Measurements from ENCODE around the gene MREG.
"Not testable (repeated sequence)": the region's sequence is repeated elsewhere in the genome, so short reads cannot be mapped to it uniquely, and the experiment has no call there.

The MREG gene

DNA sequence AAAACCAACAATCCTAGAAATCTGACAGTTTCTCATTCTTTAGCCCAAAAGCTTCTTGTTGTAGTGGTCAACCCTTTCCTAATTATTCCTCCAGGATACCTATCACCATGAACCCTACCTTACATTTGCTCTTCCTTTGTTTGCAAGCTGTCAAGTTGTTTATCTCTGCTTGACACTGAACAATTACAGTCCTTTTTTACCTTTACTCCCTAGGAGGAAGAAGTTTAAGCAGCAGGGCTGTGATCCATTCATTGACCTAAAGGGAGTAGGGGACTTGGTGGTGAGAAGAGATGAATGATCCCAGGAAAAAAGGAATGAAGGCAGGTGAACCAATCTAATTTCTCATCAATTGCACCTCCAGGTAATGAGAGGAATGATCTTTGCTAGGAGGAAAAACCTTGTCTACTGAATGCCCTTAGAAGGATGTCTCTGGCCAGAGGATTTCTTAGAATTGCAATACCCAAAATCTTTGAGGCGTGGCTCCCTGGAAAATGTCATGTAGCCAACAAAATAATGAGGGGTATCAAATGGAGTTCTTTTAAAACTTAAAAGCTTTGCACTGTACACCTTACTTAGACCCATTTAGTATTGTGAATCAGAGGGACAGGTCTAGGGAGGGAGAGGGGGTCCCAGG is 47.7 kb downstream of the MREG start:
- in situ Hi-C loops (cut with MboI; ENCODE audit: low sequenced_read_pairs) = no loop called here

- in situ Hi-C loops (cut with MboI; ENCODE audit: low sequenced_read_pairs) = no loop called here
Observed at GRCh38 chr2:215961981-215962380, 51.4 kb downstream of the MREG start.

DNA sequence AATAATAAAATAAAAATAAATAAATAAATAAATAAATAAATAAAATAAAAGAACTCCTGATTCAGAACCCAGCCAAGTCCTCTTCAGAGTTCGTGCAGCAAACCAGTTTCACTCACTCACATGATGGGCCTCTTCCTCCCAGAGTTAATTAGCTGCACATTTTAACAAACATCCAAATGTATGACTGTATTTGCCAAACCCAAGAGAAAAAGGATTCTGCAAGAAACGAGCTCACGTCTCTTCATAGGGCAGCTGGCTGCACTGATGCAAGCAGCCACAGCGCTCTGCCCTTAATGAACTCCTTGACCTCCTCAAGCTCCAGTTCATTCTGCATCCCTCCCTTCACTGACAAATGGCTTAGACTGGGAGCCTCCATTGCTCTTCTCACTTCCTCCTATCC is 55.1 kb downstream of the MREG start:
- in situ Hi-C loops (cut with MboI; ENCODE audit: low sequenced_read_pairs) = no loop called here

- in situ Hi-C loops (cut with MboI; ENCODE audit: low sequenced_read_pairs) = not testable (repeated sequence)
Observed at GRCh38 chr2:215957354-215958122, 55.8 kb downstream of the MREG start.

DNA sequence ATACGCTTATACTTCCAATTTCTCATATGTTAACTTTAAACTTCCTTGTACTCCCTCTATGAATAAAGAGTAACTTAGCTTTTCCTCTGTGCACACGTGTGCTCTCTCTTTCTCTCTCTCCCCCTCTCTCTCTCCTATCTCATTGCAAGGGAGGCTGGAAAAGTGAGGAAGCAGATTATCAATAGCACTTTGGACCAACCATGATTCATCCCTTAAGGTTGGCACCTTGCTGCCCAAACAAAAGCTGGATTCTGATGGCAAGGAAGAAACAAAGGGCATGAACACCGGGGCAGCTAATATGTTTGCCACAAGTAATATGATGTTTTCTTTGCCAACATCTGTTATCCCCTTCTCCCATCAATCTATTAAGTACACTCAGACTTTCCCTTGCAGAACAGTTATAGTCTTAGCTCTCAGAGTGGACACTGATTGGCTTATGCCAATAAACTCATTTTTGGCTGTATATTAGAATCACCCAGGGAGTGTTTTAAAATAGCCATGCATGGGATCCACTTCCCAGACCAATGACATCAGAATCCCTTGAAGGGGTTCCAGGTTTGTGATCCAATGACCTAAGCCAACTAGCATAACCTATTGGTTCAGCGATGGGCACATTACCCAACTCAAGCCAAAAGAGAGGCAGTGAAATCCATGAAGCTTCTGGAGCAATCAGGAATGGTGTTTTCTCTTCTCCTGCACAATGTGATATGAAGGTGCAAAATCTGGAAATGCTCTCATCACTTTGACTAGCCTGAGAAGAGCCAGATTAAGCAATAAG is 60.3 kb downstream of the MREG start:
- in situ Hi-C loops (cut with MboI; ENCODE audit: low sequenced_read_pairs) = no loop called here

GRCh38 chr2:215951558-215951957 is 61.8 kb downstream of the MREG start:
- in situ Hi-C loops (cut with MboI; ENCODE audit: low sequenced_read_pairs) = no loop called here

DNA sequence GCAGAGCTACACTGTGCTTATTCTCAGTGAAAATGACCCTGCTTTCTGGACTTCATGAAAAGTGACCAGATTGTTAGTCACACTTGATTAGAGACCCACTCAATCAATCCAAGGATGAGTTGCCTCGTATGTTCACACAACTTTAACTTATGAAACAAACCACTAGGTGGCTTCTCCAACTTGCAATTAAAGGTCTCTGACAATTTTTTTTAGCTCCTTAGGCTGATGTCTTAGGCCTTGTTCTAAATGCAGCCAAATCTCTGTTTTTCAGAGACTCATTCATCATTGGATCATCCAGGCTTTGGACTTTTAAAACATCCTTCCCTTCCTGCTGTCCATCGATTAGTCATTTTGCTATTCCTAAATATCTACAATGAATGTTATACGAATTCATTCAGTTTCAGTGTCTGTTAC is 63.4 kb downstream of the MREG start:
- in situ Hi-C loops (cut with MboI; ENCODE audit: low sequenced_read_pairs) = no loop called here

DNA sequence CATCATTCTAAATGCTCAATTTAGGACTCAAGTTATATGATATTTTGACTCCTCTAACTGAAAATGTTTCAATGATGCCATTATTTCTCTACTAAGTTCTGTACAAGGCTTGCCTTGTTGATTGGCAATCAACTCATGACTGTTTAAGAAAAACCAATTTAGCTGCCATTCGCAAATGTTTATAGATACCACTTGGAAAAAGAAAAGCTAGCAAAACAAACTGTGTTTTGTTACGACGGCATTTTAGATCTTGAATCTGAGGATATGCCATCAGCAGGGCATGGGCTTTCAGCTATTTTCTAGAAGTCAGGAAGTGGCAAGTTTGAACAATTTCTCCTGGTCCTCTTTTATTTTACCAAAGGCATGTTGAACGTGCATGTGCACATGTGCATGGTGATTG is 65.3 kb downstream of the MREG start:
- in situ Hi-C loops (cut with MboI; ENCODE audit: low sequenced_read_pairs) = no loop called here

- in situ Hi-C loops (cut with MboI; ENCODE audit: low sequenced_read_pairs) = no loop called here
Observed at GRCh38 chr2:215946586-215946985, 66.8 kb downstream of the MREG start.

GRCh38 chr2:215942194-215942593 is 71.2 kb downstream of the MREG start:
- in situ Hi-C loops (cut with MboI; ENCODE audit: low sequenced_read_pairs) = no loop called here

DNA sequence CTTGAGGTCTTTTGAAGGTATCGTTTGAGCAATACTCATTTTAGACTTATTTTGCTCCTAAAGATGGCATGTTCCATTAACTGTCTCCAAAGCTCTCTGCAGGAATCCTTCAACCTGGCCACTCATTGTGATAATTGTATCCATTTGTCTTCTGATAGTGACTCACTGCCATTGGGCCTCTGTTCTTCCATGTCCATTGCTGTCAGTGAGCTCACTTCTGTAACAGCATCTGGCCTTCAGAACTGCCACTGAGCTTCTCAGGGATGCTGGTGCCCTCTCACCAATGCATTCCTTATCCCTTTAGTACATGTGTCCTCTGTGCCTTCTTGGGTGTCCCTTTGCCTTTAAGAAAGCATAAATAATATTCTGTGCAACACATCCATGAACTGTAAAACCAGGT is 71.6 kb downstream of the MREG start:
- in situ Hi-C loops (cut with MboI; ENCODE audit: low sequenced_read_pairs) = no loop called here

DNA sequence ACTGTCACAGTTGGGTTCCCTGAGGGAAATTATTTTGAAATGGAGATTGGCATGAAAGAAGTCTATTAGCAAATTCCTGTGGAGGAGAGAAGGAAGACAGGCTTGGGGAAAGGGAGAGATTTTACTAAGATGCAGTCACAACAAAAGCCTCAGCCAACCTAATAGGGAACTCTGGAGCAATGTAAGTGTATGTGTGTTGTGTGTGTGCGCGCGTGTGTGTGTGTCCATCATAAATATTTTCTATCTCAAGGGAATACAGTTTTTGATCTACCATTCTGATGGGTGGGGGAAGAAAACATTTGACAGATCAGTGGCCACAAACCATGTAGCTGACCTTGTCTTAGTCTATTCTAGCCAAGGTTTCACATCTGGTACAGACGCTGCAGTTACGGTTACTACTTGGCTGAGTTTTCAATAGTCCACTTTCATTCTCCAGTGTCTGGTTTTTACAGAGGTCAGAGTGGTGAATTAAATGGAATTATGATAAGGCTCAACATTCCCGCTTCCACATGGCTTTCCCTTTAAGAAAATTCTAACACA is 72.6 kb downstream of the MREG start:
- in situ Hi-C loops (cut with MboI; ENCODE audit: low sequenced_read_pairs) = no loop called here

DNA sequence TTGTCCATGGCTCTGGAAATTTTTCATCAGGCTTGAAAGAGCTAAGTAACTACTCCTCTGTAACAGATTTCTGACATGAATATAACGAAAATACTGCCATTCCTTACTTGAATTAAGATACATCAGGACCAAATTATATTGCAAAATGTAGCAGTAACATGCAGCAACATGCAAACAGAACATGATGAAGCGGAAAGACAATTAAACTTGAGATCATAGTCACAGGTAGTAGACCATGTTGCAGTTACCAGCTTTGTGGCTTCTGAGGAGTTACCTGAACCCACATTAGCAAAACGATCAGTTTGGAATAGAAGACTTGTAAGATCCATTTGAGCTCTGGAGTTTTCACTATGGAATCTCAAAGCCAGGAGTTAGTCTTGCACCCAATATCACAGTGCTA is 76.2 kb downstream of the MREG start:
- in situ Hi-C loops (cut with MboI; ENCODE audit: low sequenced_read_pairs) = no loop called here

- in situ Hi-C loops (cut with MboI; ENCODE audit: low sequenced_read_pairs) = no loop called here
Observed at GRCh38 chr2:215933151-215933550, 80.2 kb downstream of the MREG start.

DNA sequence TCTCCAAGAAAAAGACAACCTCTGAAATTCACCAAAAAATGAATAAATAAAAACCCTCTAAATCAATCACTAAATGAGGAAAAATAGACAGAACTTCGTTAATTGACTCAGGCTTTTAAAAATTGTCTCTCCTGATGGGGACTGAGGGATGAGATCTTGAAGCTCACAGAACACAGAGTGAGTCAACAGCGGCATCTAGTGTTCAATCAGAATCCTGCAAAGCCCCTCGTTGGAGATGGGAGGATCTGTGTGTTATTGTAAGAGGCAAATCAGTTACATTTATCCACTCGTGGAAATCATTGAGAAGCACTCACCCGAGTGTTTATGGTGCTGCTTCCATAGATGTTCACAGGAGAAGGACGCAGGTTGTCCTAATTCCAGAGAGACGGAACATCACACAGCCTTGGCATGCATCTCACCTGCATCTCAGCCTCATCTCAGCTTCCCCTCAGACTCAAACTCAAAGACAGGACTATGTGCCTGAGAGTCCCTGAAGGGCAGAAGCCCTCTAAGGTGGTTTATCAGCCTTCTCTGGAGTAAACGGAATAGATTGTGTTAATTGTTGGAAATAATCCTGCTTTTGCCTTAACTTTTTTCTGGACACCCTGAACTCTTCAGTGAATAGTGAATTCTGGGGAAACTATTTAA is 82.0 kb downstream of the MREG start:
- in situ Hi-C loops (cut with MboI; ENCODE audit: low sequenced_read_pairs) = no loop called here

DNA sequence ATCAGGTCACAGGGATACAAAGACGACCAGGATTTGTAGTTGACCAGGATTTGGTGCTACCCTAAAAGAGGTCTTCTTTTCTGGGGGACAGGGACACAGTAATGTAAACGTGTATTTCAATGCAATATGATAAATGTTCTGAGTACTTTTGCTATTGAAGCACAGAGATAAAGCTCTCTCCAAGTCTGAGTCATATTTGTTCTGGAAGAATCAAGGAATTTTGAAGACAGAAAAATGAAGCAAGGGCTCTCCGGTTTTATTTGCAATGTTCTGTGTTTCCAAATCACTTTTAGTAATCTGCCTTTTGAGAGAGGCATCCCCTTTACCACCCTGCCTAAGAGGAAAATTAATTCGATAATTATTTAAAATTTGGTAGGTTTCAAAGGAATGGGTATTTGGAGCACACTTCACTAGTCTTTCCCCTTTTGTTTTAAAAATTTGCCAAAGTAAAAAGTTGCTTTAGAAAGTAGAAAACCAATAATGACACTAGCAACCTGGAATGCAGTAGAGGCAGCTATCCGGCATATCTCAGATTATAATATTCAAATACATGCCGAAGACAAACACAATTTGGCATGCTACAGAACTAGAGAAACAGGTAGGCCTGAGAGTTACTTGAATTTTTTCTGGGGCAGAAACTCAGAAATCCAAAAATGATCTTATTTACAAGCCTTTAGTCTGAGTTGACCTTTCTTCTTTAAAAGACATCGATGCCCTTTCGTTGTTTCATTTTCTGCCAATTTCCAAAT is 82.7 kb downstream of the MREG start:
- in situ Hi-C loops (cut with MboI; ENCODE audit: low sequenced_read_pairs) = no loop called here

GRCh38 chr2:215929602-215930335 is 83.6 kb downstream of the MREG start:
- in situ Hi-C loops (cut with MboI; ENCODE audit: low sequenced_read_pairs) = no loop called here

GRCh38 chr2:215928086-215928485 is 85.3 kb downstream of the MREG start:
- in situ Hi-C loops (cut with MboI; ENCODE audit: low sequenced_read_pairs) = no loop called here

DNA sequence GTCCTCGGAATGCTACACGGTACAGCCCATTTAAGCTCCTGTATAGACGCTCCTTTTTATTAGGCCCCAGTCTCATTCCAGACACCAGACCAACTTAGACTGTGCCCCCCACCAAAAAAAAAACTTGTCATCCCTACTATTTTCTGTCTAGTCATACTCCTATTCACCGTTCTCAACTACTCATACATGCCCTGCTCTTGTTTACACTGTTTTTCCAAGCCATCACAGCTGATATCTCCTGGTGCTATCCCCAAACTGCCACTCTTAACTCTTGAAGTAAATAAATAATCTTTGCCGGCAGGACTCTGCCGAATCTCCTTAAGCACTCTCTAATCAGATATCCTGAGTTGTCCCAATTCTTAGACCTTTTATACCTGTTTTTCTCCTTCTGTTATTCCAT is 86.4 kb downstream of the MREG start:
- in situ Hi-C loops (cut with MboI; ENCODE audit: low sequenced_read_pairs) = not testable (repeated sequence)

DNA sequence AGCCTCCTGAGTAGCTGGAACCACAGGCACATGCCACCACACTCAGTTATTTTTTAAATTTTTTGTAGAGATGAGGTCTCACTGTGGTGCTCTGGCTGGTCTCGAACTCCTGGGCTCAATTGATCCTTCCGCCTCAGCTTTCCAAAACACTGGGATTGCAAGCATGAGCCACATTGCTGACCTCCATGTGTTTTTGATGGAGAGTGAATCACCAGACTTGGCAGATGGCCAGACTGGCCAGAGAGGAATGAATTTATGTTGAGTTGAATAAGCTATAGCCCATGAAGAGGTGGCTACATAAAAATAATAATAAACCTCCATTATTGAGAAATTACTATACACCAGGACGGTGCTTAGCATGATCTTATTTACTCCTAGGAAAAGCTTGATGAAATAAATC is 91.5 kb downstream of the MREG start:
- in situ Hi-C loops (cut with MboI; ENCODE audit: low sequenced_read_pairs) = no loop called here

Measured in hTERT RPE-1 (cell line).